GM13976 (cell line): Measurements from ENCODE around the gene DHRS2.
A peak's percentile ranks its signal among the peaks of the same experiment; 100 is the strongest.

Experiments used
- DNase-seq: peaks from one replicate; pipeline ENCODE4 v3.0.0; 2012; ENCODE audit warnings: low spot score
- CTCF ChIP-seq: IDR thresholded peaks from 2 replicates; pipeline ENCODE4 v1.5.1; 2012; ENCODE audit warnings: borderline replicate concordance, mild to moderate bottlenecking; ENCODE audit not compliant: insufficient read depth; ENCODE audit errors: extremely low read depth, missing control alignments, control extremely low read depth
- in situ Hi-C: fragments of 300-500 bp; cut with MboI; formaldehyde crosslinking; loops from one replicate; pipeline ENCODE4 v1.12.0; 2022; ENCODE audit warnings: low sequenced_read_pairs, mixed read lengths, inconsistent platforms; ENCODE audit not compliant: unreplicated experiment

The DHRS2 gene

GRCh38 chr14:23657959-23658470 lies 21.9 kb downstream of the DHRS2 start:
- in situ Hi-C loops = no loop called here
- DNase-seq = no peak
- TF ChIP-seq CTCF = no peak

GRCh38 chr14:23660290-23661226 lies 24.4 kb downstream of the DHRS2 start:
- peak; percentile 57 for DNase-seq
- in situ Hi-C loops = no loop called here
- no peak for TF ChIP-seq CTCF

GRCh38 chr14:23661542-23661941 lies 25.4 kb downstream of the DHRS2 start:
- TF ChIP-seq CTCF = no peak
- in situ Hi-C loops = no loop called here
- no peak for DNase-seq

- no peak for DNase-seq
- TF ChIP-seq CTCF = no peak
- in situ Hi-C loops = no loop called here
Observed at GRCh38 chr14:23663127-23663526, 27.0 kb downstream of the DHRS2 start.

- in situ Hi-C loops = no loop called here
- TF ChIP-seq CTCF = no peak
- DNase-seq = no peak
Observed at GRCh38 chr14:23663711-23664110, 27.5 kb downstream of the DHRS2 start.

GRCh38 chr14:23664207-23664885 lies 28.2 kb downstream of the DHRS2 start:
- no peak for TF ChIP-seq CTCF
- in situ Hi-C loops = no loop called here
- no peak for DNase-seq
